Ascending aorta (tissue), 2 donors: Measurements from ENCODE around the gene PMPCA. TPM values are rescaled to one million over a fixed set of nuclear protein-coding genes. Genes with fewer than 3 reads are reported as not detected.
"Not testable (repeated sequence)": the region's sequence is repeated elsewhere in the genome, so short reads cannot be mapped to it uniquely, and the experiment has no call there.

Experiments
- DNase-seq, 2 donors: peaks; one replicate each; pipeline ENCODE4 v3.0.0-alpha.2; 2019; ENCODE audit warnings: low spot score in 2 of 2
- H3K27ac ChIP-seq, 2 donors: fragments of 200-600 bp; sonication (generic); one replicate each; pipeline ENCODE4 v1.5.1; 2016 to 2017; ENCODE audit warnings: mild to moderate bottlenecking in 1 of 2
- H3K27me3 ChIP-seq: fragments of 200-600 bp; sonication (generic); one replicate; pipeline ENCODE4 v1.5.1; 2017
- H3K36me3 ChIP-seq, 2 donors: fragments of 200-600 bp; sonication (generic); one replicate each; pipeline ENCODE4 v1.5.1; 2016
- H3K4me1 ChIP-seq, 2 donors: fragments of 200-600 bp; sonication (generic); one replicate each; pipeline ENCODE4 v1.5.1; 2016 to 2017; ENCODE audit warnings: mild to moderate bottlenecking in 1 of 2
- H3K4me3 ChIP-seq, 2 donors: fragments of 200-600 bp; sonication (generic); one replicate each; pipeline ENCODE4 v1.5.1; 2016 to 2017; ENCODE audit warnings: mild to moderate bottlenecking in 1 of 2
- H3K9me3 ChIP-seq, 2 donors: fragments of 200-600 bp; sonication (generic); one replicate each; pipeline ENCODE4 v1.5.1; 2016
- intact Hi-C: fragments of 100-400 bp; cut with DNase I; formaldehyde crosslinking; loops from one replicate; pipeline ENCODE4 v1.15.1; 2023
- total RNA-seq: library from RNA; depleted of rRNA; stranded (reverse); fragments of >200 nt; gene quantifications from one replicate; pipeline ENCODE4 v1.1.0, GENCODE V29; 2016
- TF ChIP-seq, protein P1 (sequence below), 3 experiments: fragments of 200-600 bp in 2 of 3; fragments of 450-650 bp in 1 of 3; sonication (generic) in 2 of 3; IDR thresholded peaks; one replicate each; pipeline ENCODE4 v1.5.1; 2016 to 2019; ENCODE audit warnings: antibody characterized with exemption in 3 of 3, mild to moderate bottlenecking in 1 of 3, moderate library complexity in 1 of 3

Gene PMPCA
- total RNA-seq, 1 donor from 2014 or later = 69.1 TPM

DNA sequence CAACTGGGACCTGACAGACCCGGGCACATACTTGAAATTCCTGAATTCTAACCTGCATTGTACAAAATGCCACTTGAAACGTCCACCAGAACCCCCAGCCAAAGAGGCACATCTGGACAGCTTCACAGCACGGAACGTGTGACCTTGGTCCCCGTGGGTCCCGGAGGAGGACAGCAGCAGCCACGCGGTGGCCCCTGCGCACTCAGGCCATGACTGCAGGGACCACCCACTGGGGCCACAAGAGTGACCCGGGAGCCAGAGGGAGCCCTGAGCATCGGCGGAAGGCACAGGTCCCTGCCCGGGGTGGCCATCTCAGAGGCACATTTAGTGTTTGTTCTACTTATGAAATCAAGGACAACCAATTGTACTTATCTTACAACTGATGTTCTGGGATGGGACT is 8.4 kb upstream of the PMPCA start:
- peaks cover 10 to 13% of the 10 kb centered on the region in 2 donors for H3K4me1 ChIP-seq
- H3K27ac ChIP-seq = no peak overlapping the region
- no peaks in the 10 kb centered on the region for H3K9me3 ChIP-seq
- H3K27me3 ChIP-seq = no peaks in the 10 kb centered on the region
- no peak overlapping the region for H3K4me3 ChIP-seq
- peaks cover 29 to 46% of the 10 kb centered on the region in 2 donors for H3K36me3 ChIP-seq
- no peak for DNase-seq
- intact Hi-C loops = loop anchor here (5.0 kb wide), 1 partner anchor 75 kb away; the partner anchor contains the start of gene GPSM1
- TF ChIP-seq, protein P1, sequence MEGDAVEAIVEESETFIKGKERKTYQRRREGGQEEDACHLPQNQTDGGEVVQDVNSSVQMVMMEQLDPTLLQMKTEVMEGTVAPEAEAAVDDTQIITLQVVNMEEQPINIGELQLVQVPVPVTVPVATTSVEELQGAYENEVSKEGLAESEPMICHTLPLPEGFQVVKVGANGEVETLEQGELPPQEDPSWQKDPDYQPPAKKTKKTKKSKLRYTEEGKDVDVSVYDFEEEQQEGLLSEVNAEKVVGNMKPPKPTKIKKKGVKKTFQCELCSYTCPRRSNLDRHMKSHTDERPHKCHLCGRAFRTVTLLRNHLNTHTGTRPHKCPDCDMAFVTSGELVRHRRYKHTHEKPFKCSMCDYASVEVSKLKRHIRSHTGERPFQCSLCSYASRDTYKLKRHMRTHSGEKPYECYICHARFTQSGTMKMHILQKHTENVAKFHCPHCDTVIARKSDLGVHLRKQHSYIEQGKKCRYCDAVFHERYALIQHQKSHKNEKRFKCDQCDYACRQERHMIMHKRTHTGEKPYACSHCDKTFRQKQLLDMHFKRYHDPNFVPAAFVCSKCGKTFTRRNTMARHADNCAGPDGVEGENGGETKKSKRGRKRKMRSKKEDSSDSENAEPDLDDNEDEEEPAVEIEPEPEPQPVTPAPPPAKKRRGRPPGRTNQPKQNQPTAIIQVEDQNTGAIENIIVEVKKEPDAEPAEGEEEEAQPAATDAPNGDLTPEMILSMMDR (IDR thresholded peaks at IDR 0.05) = no peak

DNA sequence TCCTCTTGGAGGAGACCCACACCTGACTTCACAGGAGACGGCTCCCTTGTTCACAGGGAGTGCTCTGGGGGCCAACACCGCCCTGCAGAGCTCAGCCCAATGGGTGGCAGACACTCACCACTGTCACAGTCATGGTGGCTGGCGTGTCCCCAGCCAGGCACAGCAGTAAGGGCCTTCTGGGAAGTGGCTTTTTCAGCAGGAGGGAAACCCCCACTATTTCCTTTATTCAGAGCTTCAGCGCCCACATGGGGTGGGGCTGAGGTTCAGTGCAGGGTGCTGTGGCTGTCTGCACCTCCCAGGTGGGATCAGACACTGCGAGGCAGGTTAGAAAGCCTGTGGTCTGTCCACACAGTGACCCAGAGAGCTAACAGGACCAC is 6.9 kb upstream of the PMPCA start:
- H3K4me3 ChIP-seq = no peak overlapping the region
- no peak for DNase-seq
- no peak overlapping the region for H3K27ac ChIP-seq
- no peaks in the 10 kb centered on the region for H3K27me3 ChIP-seq
- intact Hi-C loops = loop anchor here (5.0 kb wide), 1 partner anchor 76 kb away; the partner anchor contains the start of gene GPSM1
- TF ChIP-seq, protein P1 (IDR thresholded peaks at IDR 0.05) = no peak
- no peaks in the 10 kb centered on the region for H3K9me3 ChIP-seq
- peaks cover 27 to 41% of the 10 kb centered on the region in 2 donors for H3K36me3 ChIP-seq
- H3K4me1 ChIP-seq = peaks cover 10 to 12% of the 10 kb centered on the region in 2 donors

DNA sequence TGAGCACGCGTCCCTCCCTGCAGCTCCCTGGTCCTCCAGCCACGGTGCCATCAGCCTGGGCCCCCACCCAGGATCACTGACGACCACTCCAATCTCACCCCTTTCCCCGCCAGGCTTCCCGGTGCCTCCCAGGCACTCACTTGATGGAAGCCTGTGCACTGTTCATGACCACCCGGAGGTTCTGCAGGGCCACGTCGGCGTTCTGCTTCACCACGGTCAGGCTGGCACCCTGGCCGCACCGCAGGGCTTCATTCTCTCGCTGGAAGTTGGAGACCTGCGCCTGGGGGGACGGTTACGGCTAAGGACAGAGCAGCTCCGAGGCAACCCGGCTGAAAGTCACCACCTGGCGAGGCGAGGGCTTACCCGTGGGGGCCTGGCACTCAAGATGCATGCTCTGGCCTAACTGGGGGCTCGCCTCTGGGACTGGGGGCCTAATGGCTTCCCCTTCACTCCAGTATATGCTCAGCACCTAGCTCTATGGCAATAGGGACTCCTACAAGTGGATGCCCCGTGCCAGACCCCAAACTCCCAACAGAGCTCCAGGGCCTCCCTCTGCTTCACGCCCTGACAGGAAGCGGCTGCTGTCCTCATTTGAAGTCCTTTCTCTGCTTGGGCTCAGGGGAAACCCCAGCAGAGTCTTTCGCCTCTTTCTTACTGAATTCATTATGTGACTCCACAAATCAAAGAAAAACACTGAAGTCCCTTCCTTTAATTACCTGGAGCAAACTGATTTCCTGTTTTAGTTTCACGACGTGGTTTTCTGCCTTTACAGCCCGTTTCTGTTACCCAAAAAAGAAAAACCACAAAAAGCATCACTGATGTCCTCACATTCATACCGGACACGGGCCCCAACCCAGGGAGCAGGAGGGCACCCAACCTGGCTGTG is 6.3 kb upstream of the PMPCA start:
- Histone ChIP-seq H3K36me3 (peaks cover 27 to 41% of the 10 kb centered on the region in 2 donors), H3K27ac (no peak overlapping the region)

DNA sequence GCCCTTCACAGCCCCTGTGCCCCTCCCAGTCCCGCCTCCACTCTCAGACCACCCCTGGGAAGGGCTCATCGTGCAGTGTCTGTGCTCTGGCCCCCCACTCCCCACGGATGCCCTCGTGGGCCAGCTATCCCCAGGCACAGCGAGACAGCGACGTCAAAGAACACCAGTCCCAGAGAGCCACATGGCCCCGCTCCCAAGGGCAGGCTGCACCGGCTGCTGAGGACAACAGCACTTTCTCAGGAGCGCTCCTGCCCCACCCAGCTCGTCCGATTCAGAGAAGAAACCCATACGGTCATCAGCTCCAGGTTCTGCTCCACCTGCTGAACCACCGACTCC is 5.7 kb upstream of the PMPCA start:
- no peak overlapping the region for H3K27ac ChIP-seq
- intact Hi-C loops = loop anchor here (5.0 kb wide), 1 partner anchor 77 kb away; the partner anchor contains the start of gene GPSM1
- H3K9me3 ChIP-seq = no peaks in the 10 kb centered on the region
- H3K4me1 ChIP-seq = peaks cover 8 to 9% of the 10 kb centered on the region in 2 donors
- no peaks in the 10 kb centered on the region for H3K27me3 ChIP-seq
- DNase-seq = no peak
- TF ChIP-seq, protein P1 (IDR thresholded peaks at IDR 0.05) = no peak
- H3K4me3 ChIP-seq = no peak overlapping the region
- peaks cover 27 to 41% of the 10 kb centered on the region in 2 donors for H3K36me3 ChIP-seq

More for the DNA sequence above, 6.3 kb upstream of the PMPCA start:
- Histone ChIP-seq H3K4me3 (no peak overlapping the region), H3K4me1 (peaks cover 6 to 8% of the 10 kb centered on the region in 2 donors), H3K9me3 (no peaks in the 10 kb centered on the region), H3K27me3 (no peaks in the 10 kb centered on the region)
- DNase-seq = no peak
- intact Hi-C loops = loop anchor here (5.0 kb wide), 1 partner anchor 77 kb away; the partner anchor contains the start of gene GPSM1
- TF ChIP-seq, protein P1 (IDR thresholded peaks at IDR 0.05) = no peak

DNA sequence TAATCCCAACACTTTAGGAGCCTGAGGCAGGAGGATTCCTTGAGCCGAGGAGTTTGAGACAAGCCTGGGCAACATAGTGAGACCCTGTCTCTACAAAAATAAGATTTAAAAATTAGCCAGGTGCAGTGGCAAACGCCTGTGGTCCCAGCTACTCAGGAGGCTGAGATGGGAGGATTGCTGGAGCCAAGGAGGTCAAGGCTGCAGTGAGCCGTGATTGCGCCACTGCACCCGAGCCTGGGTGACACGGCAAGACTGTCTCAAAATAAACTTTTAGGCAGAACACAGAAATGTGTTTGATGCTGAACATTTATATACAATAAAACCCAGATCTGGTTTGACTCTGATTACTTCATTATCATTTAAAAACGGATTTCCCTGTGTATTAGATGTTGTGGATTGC is 5.0 kb upstream of the PMPCA start:
- H3K9me3 ChIP-seq = no peaks in the 10 kb centered on the region
- TF ChIP-seq, protein P1 (IDR thresholded peaks at IDR 0.05) = no peak
- peaks cover 27 to 41% of the 10 kb centered on the region in 2 donors for H3K36me3 ChIP-seq
- no peak overlapping the region for H3K4me3 ChIP-seq
- no peak for DNase-seq
- peaks cover 8 to 10% of the 10 kb centered on the region in 2 donors for H3K4me1 ChIP-seq
- no peaks in the 10 kb centered on the region for H3K27me3 ChIP-seq
- no peak overlapping the region for H3K27ac ChIP-seq
- intact Hi-C loops = no loop called here

DNA sequence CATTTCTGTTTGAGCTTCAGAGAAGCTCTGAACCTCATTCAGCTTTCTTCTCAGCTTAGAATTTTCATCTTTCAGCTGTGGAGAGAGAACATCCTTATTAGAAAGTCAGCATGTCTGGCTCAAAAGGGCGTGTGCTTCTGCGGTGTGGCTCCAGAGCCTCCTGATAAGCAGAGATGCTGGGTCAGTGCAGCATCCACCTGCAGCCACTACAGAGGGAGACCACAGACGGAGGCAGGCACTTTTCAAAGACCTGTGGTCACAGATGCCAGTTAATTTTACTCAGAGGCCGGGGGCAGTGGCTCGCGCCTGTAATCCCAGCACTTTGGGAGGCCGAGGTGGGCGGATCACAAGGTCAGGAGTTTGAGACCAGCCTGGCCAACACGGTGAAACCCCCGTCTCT is 4.6 kb upstream of the PMPCA start:
- peaks cover 27 to 41% of the 10 kb centered on the region in 2 donors for H3K36me3 ChIP-seq
- intact Hi-C loops = not testable (repeated sequence)

DNA sequence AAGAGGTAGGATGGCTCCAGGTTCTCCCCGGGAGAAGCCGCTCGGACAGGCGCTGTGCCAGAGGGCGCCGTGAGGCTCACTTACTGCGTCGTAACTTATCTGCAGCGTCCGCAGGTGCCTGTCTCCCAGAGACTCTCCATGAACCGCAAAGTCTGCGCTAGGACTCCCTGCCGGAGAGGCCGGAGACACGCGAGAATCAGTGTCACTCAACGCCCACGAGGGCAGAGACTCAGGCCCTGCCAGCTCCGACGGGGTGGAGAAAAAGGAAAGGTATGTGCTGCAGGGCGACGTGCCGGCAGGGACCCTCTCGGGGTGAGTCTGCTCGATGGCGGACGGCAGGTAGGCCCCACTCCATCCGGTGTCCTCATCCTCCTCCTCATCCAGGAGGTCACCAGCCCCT is 3.4 kb upstream of the PMPCA start:
- H3K4me3 ChIP-seq, H3K9me3 ChIP-seq, intact Hi-C loops, H3K27ac ChIP-seq, H3K27me3 ChIP-seq: not testable (repeated sequence)
- peaks cover 9 to 19% of the 10 kb centered on the region in 2 donors for H3K4me1 ChIP-seq
- peaks cover 27 to 38% of the 10 kb centered on the region in 2 donors for H3K36me3 ChIP-seq
- peak in 1 of 2 donors; percentile 61 for DNase-seq

More for the DNA sequence above, 4.6 kb upstream of the PMPCA start:
- H3K27me3 ChIP-seq, H3K27ac ChIP-seq, H3K4me3 ChIP-seq, DNase-seq, H3K4me1 ChIP-seq, H3K9me3 ChIP-seq: not testable (repeated sequence)
